K562 (cell line): ENCODE results near the gene ITPR2. TPM values are rescaled to one million over a fixed set of nuclear protein-coding genes. Genes with fewer than 3 reads are reported as not detected.

Experiments
- CHD7 ChIP-seq: fragments of 200-600 bp; sonication (generic); IDR thresholded peaks from one replicate; pipeline ENCODE4 v1.6.1; 2012; ENCODE audit warnings: mild to moderate bottlenecking, low read depth, low read length, inconsistent platforms
- ELK1 ChIP-seq: sonication (generic); formaldehyde crosslinking; IDR thresholded peaks from 2 replicates; pipeline ENCODE4 v1.8.1; 2022; ENCODE audit warnings: missing genetic modification reagents
- HMGN3 ChIP-seq: IDR thresholded peaks from 2 replicates; pipeline ENCODE4 v1.6.1; 2011; ENCODE audit warnings: borderline replicate concordance, low read depth, mild to moderate bottlenecking, mixed read lengths, low read length; ENCODE audit not compliant: insufficient read length; ENCODE audit errors: extremely low read depth
- RBM15 ChIP-seq: fragments of 200-400 bp; formaldehyde crosslinking; IDR thresholded peaks from 2 replicates; pipeline ENCODE4 v1.6.1; 2018; ENCODE audit warnings: mild to moderate bottlenecking, low read length, moderate library complexity; ENCODE audit not compliant: insufficient read depth
- SRF ChIP-seq, 2 experiments: fragments of 250-450, 450-650 bp in 1 of 2; sonication (Bioruptor Pico) in 1 of 2; sonication (generic) in 1 of 2; formaldehyde crosslinking; IDR thresholded peaks; 2 replicates each; pipeline versions ENCODE4 v1.5.0 to v1.5.1; 2020 to 2022; ENCODE audit warnings: mild to moderate bottlenecking in 1 of 2, missing genetic modification reagents in 1 of 2
- TAF7 ChIP-seq: fragments of 450-650 bp; IDR thresholded peaks from 2 replicates; pipeline ENCODE4 v1.6.1; 2016; ENCODE audit warnings: missing genetic modification characterization, missing compliant biosample characterization
- THRB ChIP-seq: fragments of 450-650 bp; formaldehyde crosslinking; conservative IDR thresholded peaks from 2 replicates; pipeline ENCODE4 v1.4.0; 2022; ENCODE audit warnings: mild to moderate bottlenecking, missing genetic modification characterization
- ZBTB43 ChIP-seq: sonication (generic); formaldehyde crosslinking; IDR thresholded peaks from 2 replicates; pipeline ENCODE4 v1.8.0; 2023; ENCODE audit warnings: mild to moderate bottlenecking, missing genetic modification reagents
- ZNF175 ChIP-seq: fragments of 200-800 bp; sonication (Bioruptor generic); IDR thresholded peaks from 2 replicates; pipeline ENCODE4 v1.6.1; 2016; ENCODE audit warnings: low read depth, mild to moderate bottlenecking, missing genetic modification characterization, missing compliant biosample characterization
- ZNF253 ChIP-seq: fragments of 250-450 bp; sonication (Bioruptor Pico); conservative IDR thresholded peaks from 2 replicates; pipeline ENCODE4 v1.6.1; 2021; ENCODE audit warnings: mild to moderate bottlenecking
- polyA plus RNA-seq, 8 experiments: library from polyadenylated mRNA; depleted of rRNA in 4 of 8; stranded (reverse) in 5 of 8; unstranded in 3 of 8; fragments of >200 nt; fragmentation: Nextera tagmentation in 2 of 8; fragmentation: Illumina TruSeq in 1 of 8; extraction: Ambion mirVana in 2 of 8; extraction: Trizol in 1 of 8; gene quantifications; 2 replicates each; pipeline versions ENCODE4 v1.2.1 to v1.2.3, GENCODE V29; 2011 to 2014; ENCODE audit warnings: inconsistent platforms in 1 of 8, missing spikeins in 1 of 8
- total RNA-seq, 7 experiments: library from RNA; depleted of rRNA in 6 of 7; stranded (reverse); fragments of >200 nt in 6 of 7; fragmentation: Illumina TruSeq in 2 of 7; extraction: Trizol in 2 of 7; gene quantifications; 2 replicates each; pipeline versions ENCODE4 v1.2.1 to v1.2.3, GENCODE V29; 2011 to 2021; ENCODE audit warnings: low replicate concordance in 1 of 7

ITPR2 gene
- total and polyA plus RNA-seq, 9 of the 15 experiments (the other 6 are each of a cell fraction or from before 2014, with no cell fraction given) = 0.21 to 3.3 (median 0.95) TPM

GRCh38 chr12:26831951-26832821 lies 808 bp downstream of the ITPR2 start (continued):
- TF ChIP-seq CHD7 = no peak
- TF ChIP-seq ZNF253 (CRISPR knock-in tag) = no peak
- no peak for TF ChIP-seq RBM15
- no peak for TF ChIP-seq ELK1 (CRISPR knock-in tag)
- TF ChIP-seq ZBTB43 (CRISPR knock-in tag) = no peak
- no peak for TF ChIP-seq TAF7 (tag)
- TF ChIP-seq THRB (CRISPR knock-in tag) = no peak
- TF ChIP-seq SRF (CRISPR knock-in tag; IDR thresholded peaks at IDR 0.05) = no peak
- TF ChIP-seq HMGN3 = no peak
- no peak for TF ChIP-seq ZNF175 (CRISPR knock-in tag)
